ENCODE measurements around the gene C1orf115.

The C1orf115 gene, protein sequence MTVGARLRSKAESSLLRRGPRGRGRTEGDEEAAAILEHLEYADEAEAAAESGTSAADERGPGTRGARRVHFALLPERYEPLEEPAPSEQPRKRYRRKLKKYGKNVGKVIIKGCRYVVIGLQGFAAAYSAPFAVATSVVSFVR

DNA sequence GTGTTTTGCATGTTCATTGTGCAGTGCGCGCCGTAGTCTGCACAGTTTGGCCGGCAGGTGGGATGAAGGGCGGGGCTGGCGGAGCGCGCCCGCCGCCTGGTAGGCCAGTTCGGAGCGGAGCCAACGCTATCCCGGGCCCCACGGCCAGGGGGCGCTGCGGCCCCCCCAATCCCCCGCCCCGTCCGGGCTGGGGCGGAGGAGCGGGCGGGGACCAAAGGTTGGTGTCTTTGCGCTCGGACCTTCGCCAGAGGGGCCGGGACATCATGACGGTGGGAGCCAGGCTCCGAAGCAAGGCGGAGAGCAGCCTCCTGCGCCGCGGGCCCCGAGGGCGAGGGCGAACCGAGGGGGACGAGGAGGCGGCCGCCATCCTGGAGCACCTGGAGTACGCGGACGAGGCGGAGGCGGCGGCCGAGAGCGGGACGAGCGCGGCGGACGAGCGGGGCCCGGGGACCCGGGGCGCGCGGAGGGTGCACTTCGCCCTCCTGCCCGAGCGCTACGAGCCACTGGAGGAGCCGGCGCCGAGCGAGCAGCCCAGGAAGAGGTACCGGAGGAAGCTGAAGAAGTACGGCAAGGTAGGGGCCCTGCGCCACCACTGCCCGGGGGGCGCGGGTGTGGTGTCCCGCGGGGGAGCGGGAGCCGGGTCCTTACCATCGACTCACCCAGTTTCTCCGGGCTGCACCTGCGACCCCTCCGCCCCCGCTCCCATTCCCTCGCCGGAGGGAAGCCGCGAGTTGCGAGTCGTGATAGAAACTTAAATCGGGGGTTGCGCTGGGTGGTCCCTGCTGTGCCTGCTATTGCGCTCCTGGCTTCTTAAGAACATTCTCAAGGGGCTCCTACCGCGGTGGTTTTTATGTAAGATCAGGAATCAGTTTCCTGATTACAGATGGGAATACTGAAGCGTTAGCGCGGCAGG lies at the start of gene C1orf115:
C1orf115 (plus strand) TSS at position 224 of the 913 bp plus-strand sequence; CDS start at position 264, 40 bp downstream.
- DNase-seq (ENCODE audit: extremely low read depth, low read depth) = peak; percentile 14
- H3K4me3 ChIP-seq (replicated peaks; ENCODE audit: low read depth, low read length) = peak within 1 kb of the TSS; percentile 48
- TF ChIP-seq, protein P1, sequence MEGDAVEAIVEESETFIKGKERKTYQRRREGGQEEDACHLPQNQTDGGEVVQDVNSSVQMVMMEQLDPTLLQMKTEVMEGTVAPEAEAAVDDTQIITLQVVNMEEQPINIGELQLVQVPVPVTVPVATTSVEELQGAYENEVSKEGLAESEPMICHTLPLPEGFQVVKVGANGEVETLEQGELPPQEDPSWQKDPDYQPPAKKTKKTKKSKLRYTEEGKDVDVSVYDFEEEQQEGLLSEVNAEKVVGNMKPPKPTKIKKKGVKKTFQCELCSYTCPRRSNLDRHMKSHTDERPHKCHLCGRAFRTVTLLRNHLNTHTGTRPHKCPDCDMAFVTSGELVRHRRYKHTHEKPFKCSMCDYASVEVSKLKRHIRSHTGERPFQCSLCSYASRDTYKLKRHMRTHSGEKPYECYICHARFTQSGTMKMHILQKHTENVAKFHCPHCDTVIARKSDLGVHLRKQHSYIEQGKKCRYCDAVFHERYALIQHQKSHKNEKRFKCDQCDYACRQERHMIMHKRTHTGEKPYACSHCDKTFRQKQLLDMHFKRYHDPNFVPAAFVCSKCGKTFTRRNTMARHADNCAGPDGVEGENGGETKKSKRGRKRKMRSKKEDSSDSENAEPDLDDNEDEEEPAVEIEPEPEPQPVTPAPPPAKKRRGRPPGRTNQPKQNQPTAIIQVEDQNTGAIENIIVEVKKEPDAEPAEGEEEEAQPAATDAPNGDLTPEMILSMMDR (IDR thresholded peaks at IDR 0.05; ENCODE audit: low read depth, low read length, missing control alignments) = peak; percentile 96

GRCh38 chr1:220642285-220642684 lies 47.9 kb upstream of the C1orf115 start:
- H3K4me3 ChIP-seq (replicated peaks; ENCODE audit: low read depth, low read length) = no peak overlapping the region
- TF ChIP-seq, protein P1 (IDR thresholded peaks at IDR 0.05; ENCODE audit: low read depth, low read length, missing control alignments) = no peak
- no peak for DNase-seq (ENCODE audit: extremely low read depth, low read depth)

DNA sequence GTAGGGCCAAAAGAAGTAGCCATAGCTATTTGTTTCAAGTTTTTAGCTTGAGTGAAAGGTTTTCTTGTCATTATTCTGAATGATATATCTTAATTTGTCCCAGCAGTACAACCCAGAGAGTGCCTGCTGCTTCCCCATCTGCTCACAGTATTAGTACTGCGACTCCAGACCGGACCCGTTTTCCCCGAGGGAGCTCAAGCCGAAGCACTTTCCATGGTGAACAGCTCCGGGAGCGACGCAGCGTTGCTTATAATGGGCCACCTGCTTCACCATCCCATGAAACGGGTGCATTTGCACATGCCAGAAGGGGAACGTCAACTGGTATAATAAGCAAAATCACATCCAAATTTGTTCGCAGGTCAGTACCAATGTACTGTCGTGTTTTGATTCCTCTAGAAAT lies 37.2 kb upstream of the C1orf115 start:
- TF ChIP-seq, protein P1 (IDR thresholded peaks at IDR 0.05; ENCODE audit: low read depth, low read length, missing control alignments) = no peak
- H3K4me3 ChIP-seq (replicated peaks; ENCODE audit: low read depth, low read length) = no peak overlapping the region
- no peak for DNase-seq (ENCODE audit: extremely low read depth, low read depth)

- H3K4me3 ChIP-seq (replicated peaks; ENCODE audit: low read depth, low read length) = no peak overlapping the region
- TF ChIP-seq, protein P1 (IDR thresholded peaks at IDR 0.05; ENCODE audit: low read depth, low read length, missing control alignments) = no peak
- no peak for DNase-seq (ENCODE audit: extremely low read depth, low read depth)
These were observed 34.7 kb upstream of the C1orf115 start for GRCh38 chr1:220655509-220655908.

GRCh38 chr1:220655961-220656740 lies 34.0 kb upstream of the C1orf115 start:
- DNase-seq (ENCODE audit: extremely low read depth, low read depth) = no peak
- TF ChIP-seq, protein P1 (IDR thresholded peaks at IDR 0.05; ENCODE audit: low read depth, low read length, missing control alignments) = no peak
- no peak overlapping the region for H3K4me3 ChIP-seq (replicated peaks; ENCODE audit: low read depth, low read length)

- H3K4me3 ChIP-seq (replicated peaks; ENCODE audit: low read depth, low read length) = no peak overlapping the region
- DNase-seq (ENCODE audit: extremely low read depth, low read depth) = no peak
- TF ChIP-seq, protein P1 (IDR thresholded peaks at IDR 0.05; ENCODE audit: low read depth, low read length, missing control alignments) = no peak
These were observed 23.8 kb upstream of the C1orf115 start for GRCh38 chr1:220666349-220666748.
